Stimulated activated CD8-positive, alpha-beta memory T cell treated with anti-CD3 and anti-CD28 coated beads, Interleukin-4, amount 100 ng/mL, for 1 hour (primary cell): ENCODE data around the gene FGF21.
"Not testable (repeated sequence)": the region's sequence is repeated elsewhere in the genome, so short reads cannot be mapped to it uniquely, and the experiment has no call there.

ENCODE experiments used
- DNase-seq, 2 donors: peaks; one replicate each; pipeline ENCODE4 v3.0.0-alpha.2; 2020; ENCODE audit warnings: low read depth in 2 of 2, low spot score in 1 of 2

FGF21 gene

GRCh38 chr19:48755084-48755641 is at the start of gene FGF21:
Gene FGF21 (plus strand): TSS chr19:48755524. CDS start chr19:48756237, 713 bp downstream.
- DNase-seq = no peak

DNA sequence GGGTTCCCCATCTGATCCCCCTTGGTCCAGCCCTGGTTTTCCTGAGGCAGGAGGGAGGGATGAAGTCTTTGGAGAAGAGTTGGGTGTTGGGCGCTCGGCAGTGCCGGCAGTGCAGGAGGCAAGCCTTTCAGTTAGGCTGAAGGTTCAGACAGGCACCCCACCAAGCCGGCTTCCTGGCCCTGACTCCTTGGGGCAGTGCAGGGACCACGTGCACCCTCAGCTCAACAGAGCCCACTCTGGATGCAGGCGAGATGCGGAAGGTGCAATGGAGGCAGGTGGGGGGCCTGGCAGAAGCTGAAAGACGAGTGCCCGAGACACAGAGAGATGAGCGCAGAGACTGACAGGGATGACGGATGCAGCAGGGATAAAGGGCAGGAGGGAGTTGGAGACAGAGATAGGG is 46.9 kb upstream of the FGF21 start:
- DNase-seq = no peak

DNA sequence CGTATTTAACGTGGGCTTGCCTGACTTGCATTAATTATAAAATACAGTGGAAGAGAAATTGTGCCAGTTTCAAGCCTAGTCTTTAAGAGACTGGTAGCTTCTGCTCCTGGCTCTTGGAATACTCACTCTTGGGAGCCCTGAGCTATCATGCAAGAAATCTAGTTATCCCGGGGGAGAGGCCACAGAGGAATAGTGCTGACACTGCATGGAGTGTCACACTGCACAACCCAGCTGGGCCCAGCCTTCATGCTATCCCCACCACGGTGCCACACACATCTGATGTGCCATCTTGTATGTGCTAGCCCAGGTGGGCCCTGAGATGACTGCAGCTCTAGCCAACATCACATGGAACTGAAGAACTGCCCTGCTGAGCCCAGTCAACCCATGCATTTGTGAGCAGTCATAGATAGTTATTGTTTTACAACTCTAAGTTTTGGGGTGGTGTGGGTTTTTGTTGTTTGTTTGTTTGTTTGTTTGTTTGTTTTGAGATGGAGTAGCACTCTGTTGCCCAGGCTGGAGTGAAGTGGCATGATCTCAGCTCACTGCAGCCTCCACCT is 44.1 kb upstream of the FGF21 start:
- no peak for DNase-seq

DNA sequence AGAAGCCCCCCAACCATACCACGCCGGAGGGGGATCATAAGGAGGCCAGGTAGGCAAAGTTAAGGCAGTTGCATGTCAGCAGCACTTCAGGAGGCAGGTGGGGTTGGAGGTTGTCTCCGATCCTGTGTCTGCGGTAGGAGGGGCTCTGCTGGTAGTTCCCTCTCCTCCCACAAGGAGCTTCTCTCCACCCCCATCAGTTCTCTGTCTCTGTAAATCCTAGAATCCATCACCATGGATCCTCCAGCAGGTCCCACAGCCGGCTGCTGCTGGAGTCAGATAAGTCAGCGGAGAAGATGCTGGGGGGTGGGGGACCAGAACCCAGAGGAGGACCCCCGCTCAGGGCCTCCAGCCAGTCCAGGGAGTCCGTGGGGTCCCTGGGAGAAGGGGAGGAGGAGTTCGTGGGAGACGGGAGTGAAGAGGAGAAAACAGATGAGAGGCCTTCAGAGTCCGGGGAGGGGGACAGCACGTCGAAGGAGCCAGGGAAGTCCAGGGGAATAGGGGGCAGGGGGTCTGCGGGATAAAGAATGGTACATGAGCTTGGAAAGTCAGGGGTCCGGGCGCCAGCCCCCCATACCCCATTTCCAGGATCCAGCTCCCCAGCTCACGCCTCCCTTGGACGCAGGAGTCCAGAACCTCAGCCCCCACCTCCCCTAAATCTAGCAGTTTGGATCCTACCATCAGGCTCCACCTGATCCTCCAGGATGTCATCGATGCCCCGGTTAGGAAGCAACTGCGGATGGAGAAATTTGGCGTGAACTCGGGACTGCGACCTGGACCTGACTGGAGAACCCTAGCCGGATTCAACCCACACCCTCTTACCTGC is 42.1 kb upstream of the FGF21 start:
- no peak for DNase-seq

DNA sequence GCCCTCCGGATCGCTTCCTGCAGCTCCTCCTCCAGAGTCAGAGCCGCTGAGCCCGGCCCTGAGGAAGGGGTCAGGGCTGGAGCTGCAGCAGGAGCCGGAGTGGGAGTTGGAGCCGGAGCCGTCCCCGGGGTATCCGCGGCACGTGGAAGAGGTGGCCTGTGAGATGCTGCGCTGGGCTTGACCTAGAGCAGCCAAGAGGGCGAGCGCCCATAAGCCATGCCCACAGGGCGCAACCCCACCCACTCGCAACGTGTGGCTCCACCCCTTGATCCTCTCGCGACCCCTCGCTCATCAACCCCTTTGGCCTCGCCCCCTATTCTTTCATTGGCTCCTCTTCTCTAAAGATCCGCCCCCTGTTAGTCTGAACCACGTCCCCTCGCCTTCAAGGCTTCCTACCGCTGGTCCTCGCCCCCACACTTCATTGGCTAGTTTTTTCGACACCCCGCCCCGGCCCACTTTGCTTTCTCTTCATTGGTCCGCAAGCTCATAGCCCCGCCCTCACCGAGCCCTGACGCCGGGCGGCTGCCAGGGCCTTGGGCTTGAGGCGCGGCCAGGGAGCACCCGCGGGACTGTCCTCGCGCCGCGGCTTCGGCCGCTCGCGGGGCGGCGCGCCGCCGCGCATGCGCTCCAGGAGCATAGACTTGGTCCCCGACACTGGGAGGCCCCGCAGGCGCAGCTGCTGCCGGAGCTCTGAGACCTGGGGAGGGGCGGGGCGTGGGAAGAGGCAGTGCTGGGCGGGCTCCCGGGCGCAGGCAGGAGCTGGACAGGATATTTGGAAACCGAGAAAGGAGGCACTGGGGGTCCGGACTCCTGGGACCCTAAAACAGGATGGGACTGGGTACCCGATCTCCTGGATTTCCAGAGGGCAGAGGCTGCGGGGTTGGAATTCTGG is 41.2 kb upstream of the FGF21 start:
- peak; percentile 92 to 93 for DNase-seq

DNA sequence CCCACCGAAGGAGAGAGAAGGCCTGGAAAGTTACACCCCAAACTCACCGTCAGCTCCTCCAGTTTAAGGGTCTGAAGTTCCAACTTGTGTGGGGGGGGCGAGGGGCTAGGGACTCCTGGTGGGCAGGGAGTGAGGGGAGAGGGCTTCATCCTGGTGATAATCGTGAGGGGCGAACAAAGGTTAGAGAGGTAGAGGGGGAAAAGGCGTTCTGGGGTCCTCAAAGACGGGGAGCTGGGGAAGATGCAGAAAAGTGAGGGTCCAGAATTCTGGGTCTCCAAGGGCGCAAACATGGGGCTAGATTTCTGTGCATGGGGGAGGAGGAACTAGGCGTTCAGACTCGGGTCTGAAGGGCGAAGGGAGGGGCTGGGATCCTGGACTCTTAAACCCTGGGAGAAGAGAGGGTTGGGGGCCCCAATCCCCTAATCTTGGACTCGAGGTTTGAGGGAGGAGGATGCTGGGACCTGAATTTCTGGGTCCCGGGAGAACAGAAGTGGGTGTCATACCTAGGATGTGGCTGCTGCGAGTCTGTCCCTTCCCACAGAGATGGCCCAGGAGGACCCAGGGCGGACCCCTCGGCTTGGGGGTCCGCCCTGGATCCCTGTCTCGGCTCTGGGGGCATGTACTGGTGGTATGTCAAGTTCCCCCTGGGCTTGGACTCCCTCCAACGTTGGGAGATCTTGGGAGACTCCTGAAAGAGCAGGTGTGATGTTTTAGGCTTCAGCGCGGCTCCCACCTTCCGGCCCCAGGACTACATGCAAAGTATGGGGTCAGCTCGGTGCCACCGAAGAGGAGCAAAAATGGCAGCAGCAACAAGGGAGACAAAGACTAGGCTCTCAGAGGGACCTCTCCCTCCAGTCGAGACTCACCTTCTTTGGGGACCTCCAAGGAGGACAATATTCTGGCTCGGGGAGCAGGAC is 40.3 kb upstream of the FGF21 start:
- no peak for DNase-seq

DNA sequence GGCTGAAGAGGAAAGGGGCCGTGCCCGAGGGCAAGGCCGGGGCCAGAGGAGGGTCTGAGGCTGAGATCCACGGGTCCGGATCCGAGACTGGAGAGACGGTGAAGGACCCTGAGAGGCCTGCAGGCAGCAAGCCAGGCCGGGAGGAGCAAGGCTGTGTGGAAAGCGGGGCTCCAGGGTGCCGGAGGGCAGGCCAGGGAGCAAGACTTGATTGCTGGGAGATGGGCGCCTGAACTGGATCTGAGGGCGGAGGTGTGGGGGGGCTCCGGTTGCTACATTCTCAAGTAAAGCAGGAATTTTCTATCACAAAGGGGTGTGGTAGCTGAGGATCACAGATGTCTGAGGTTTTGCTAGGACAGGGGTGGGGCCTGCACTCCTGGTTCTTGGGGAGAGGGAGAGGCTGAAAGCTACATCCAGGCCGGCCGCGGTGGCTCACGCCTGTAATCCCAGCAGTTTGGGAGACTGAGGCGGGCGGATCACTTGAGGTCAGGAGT is 39.6 kb upstream of the FGF21 start:
- DNase-seq = no peak

- no peak for DNase-seq
Measured at GRCh38 chr19:48716562-48717291, 38.6 kb upstream of the FGF21 start.

DNA sequence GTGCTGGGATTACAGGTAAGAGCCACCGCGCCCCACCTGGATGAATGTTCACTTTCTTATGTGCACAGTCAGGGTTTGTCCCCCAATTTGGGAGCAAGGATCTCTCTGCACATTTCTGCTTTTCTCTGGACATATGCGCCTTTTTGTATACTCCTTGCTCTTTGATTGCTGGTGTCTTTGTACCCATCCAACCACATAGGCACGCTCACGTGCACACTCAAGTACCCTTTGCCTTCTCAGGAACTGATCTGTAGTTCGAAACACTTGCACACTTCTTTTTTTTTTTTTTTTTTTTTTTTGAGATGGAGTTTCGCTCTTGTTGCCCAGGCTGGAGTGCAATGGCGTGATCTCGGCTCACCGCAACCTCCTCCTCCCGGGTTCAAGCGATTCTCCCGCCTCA is 37.2 kb upstream of the FGF21 start:
- not testable (repeated sequence) for DNase-seq

DNA sequence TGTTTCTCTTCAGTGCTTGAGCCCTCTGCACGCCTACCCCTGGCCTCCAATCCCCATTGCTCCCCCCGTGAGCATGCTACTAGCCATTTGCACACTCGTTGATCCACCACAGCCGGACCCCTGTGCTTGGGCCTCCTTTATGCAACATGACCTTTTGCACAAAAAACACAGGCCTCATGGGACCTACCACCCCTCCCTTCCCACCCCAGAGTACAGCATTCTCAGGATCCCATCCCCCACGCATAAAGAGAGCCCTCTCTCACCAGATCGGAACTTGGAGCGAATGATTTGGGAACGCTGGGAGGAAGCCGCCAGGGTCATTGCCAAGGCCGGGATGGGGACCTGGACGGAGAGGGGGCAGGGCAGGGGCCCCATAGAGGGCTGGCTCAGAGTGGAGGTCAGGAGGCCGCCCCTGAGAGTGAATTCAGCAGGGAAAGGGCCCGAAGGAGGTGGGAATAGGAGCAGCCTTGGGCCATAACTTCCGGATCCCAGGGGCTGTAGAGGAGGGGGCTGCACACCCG is 36.6 kb upstream of the FGF21 start:
- no peak for DNase-seq

- no peak for DNase-seq
Measured at GRCh38 chr19:48719263-48720171, 35.8 kb upstream of the FGF21 start, which contains the start of gene MAMSTR. Gene MAMSTR (minus strand): TSS chr19:48719725. CDS start chr19:48719031, 694 bp downstream.

GRCh38 chr19:48720251-48720612 is 35.1 kb upstream of the FGF21 start:
- DNase-seq = no peak

DNA sequence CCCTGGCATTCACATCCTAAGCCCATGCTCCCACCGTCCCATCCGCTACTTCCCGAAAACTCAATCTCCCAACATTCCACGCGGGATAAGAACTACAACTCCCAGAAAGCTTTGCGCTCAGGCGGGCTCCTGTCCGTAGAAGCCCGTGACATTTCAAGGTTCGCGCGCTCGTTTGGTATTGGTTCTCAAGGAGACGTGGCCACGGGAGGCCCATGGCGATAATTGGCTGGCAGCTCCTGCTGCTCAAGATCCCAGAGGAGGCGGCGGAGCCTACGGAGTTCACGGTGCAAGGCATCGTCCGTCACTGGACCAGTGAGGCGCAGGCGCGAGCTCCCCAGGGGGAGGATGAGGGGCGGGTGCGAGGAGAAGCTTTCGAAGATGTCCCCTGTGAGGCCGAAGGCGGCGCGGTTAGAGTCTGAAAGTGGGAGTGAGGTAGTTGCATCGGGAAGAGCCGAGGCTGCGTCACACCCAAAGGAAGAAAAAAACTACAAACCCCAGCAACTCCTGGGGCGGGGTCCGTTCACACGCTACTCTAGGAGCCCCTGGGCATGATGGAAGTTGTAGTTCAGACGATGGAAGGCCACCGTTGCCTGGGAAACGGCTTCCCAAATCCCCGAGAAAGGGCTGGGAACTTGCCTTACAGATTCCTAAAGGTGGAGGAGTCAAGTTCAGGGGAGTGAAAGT is 34.6 kb upstream of the FGF21 start:
- peak; percentile 64 to 81 for DNase-seq

GRCh38 chr19:48722196-48722708 is 33.1 kb upstream of the FGF21 start:
- no peak for DNase-seq

DNA sequence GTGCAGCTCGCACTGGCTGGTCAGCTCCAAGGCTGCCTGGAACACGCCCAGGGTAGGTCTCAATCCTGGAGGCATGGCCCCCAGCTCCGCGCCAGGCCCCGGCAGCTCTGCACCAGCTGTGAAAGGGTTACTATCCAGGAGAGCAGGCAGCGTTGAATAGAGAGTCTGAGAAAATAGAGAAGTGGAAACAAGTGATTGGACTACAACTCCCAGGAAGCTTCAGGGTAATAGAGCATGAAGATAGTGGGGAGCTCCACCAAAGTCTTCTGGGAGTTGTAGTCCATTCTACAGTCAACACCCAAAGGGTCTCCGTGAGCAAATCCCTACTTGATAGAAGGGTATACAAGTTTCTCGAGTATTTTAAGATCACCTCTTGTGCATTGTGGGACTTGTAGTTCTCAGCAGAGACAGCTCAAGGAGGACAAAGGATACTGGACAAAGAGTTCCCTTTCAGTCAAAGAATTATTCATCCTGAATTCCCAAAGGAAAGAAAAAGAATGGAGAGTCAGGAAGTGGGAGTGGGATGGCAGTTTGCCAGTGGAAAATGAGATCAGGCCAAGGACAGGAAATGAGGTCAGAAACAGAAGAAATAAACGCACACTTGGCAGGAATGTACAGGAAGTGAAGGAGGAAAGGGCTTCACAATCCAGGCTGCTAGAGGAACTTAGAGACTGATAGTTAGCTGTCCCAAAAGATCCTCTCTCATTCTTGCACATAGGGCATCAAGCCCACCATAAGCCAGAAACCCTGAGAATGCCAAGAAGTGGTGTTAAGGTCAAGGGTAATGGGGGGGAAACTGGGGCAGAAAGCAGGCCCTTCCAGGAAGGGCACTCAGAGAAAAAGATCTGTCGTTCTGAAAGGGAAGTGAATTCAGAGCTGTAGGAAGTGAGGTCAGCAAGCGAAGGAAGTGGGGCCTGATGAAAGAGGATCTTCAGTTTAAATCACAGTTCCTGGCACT is 30.2 kb upstream of the FGF21 start:
- no peak for DNase-seq

DNA sequence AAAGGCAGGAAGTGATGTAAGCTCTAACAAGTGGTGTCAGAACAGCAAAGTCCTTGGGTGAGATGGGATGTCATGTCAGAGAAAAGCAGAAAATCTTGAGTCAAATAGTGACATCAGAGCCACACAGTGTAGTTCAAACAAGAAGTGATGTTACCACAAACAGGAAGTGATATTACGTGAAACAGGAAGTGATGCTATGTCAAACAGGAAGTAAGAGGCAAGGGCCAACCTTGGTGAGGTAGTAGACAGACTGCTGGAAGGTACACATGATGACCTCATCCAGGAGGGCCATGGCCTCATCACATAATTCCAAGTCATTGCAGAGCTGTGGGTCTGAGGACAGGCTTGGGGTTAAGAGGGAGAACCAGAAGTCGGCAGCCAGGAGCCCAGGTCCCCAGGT is 28.8 kb upstream of the FGF21 start:
- DNase-seq = no peak
